Stimulated activated effector memory CD8-positive, alpha-beta T cell treated with anti-CD3 and anti-CD28 coated beads, Interleukin-12 subunit alpha, Interleukin-12 subunit beta, amount 100 ng/mL, for 72 hours (primary cell): ENCODE measurements around the gene ARHGEF38.
"Not testable (repeated sequence)": the region's sequence is repeated elsewhere in the genome, so short reads cannot be mapped to it uniquely, and the experiment has no call there.

Source experiments
- ATAC-seq: fragments of 150-1000 bp; cut with Tn5 transposase; 2 replicates; pipeline ENCODE4 v1.10.0; 2021
- DNase-seq, 2 donors: peaks; one replicate each; pipeline ENCODE4 v3.0.0; 2021 to 2022; ENCODE audit warnings: low spot score in 2 of 2
- H3K27ac Mint-ChIP-seq: one replicate; pipeline ENCODE4 v1.8.0; 2022; ENCODE audit warnings: mild to moderate bottlenecking, mixed read lengths
- H3K36me3 Mint-ChIP-seq: one replicate; pipeline ENCODE4 v1.8.0; 2022; ENCODE audit warnings: mild to moderate bottlenecking, mixed read lengths
- H3K4me1 Mint-ChIP-seq: one replicate; pipeline ENCODE4 v1.8.0; 2022; ENCODE audit warnings: mixed read lengths
- H3K4me3 Mint-ChIP-seq: one replicate; pipeline ENCODE4 v1.8.0; 2022; ENCODE audit warnings: mild to moderate bottlenecking, mixed read lengths
- H3K9me3 Mint-ChIP-seq: one replicate; pipeline ENCODE4 v1.8.0; 2022; ENCODE audit warnings: mixed read lengths

Gene ARHGEF38

DNA sequence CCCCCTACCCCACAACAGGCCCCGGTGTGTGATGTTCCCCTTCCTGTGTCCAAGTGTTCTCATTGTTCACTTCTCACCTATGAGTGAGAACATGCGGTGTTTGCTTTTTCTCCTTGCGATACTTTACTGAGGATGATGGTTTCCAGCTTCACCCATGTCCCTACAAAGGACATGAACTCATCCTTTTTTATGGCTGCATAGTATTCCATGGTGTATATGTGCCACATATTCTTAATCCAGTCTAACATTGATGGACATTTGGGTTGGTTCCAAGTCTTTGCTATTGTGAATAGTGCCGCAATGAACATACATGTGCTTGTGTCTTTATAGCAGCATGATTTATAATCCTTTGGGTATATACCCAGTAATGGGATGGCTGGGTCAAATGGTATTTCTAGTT is 177.5 kb downstream of the ARHGEF38 start:
- H3K36me3 Mint-ChIP-seq, H3K9me3 Mint-ChIP-seq, H3K27ac Mint-ChIP-seq, H3K4me3 Mint-ChIP-seq, ATAC-seq, H3K4me1 Mint-ChIP-seq, DNase-seq: not testable (repeated sequence)
